ELR (cell line): Measurements from ENCODE around the gene ANGPT4.
A peak's percentile ranks its signal among the peaks of the same experiment; 100 is the strongest.
"Not testable (repeated sequence)": the region's sequence is repeated elsewhere in the genome, so short reads cannot be mapped to it uniquely, and the experiment has no call there.

Experiments used
- DNase-seq: peaks from one replicate; pipeline ENCODE4 v3.0.0-alpha.2; 2015; ENCODE audit warnings: low read depth

Gene ANGPT4

DNA sequence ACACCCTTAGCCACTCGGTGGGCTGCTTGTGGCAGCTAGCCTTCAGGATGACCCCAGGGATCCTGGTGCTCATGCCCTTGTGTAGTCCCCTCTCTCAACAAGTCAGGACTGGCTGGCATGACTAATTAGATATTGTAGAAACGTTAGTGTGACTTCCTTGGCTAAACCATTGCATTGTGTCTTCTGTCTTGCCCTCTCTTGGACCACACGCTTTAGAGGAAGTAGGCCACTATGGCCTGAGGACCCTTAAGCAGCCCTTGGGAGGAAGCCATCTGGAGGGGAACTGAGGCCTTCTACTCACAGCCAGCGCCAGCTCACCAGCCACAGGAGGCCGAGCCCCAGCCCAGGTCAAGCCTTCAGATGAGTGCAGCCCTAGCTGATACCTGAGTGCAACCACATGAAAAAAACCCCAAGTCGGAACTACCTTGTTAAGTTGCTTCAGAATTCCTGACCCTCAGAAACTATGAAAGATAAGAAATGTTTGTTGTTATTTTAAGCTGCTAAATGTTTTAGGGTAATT lies 10.1 kb downstream of the ANGPT4 start:
- DNase-seq = no peak

DNA sequence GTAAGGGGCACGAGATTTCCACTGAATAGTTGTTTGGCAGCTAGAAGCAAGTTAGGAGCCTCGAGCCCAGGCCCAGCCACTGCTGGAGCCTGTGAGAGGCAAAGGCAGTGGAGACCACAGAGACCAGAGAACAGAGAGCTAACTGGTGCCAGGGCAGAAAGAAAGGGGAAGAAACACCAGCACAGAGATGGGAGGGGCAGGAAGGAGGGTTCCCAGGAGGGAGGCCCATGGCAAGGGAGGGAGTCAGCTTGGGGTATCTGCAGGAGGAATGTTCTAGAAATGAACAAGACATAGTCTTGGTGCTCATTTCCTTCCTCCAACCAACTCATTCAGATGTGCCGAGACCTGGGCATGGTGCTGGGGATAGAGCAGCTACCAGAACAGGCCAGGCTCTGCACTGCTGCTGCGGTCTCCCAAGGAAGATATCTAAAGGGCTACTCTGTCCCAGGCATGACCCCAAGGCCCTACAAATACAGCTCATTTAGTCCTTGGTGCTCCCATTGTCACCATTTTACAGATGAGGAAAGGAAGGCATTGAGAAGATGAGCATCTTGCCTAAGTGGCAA lies 10.7 kb downstream of the ANGPT4 start:
- no peak for DNase-seq

DNA sequence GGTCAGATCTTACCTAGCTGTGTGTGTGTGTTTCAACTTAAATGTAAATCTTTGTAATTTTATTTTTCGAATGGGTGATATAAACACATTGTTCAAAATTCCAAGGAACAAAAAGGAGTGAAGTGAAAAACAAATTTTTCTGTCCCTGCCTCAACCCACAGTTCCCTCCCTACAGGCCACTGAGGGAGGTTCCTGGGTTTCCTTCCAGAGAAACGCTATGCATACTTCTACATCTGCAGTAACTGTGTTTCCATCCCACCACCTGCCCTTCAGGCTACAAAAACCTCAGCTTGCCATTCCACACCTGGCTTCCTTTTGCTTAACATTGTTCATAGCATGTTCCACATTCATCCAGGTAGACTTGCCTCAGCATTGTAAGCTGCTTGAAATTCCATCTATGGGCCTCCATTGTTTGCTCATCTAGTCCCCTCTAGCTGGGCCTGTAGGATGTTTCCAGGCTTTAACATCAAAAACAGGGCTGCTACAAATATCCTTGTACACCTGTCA lies 12.0 kb downstream of the ANGPT4 start:
- DNase-seq = no peak

DNA sequence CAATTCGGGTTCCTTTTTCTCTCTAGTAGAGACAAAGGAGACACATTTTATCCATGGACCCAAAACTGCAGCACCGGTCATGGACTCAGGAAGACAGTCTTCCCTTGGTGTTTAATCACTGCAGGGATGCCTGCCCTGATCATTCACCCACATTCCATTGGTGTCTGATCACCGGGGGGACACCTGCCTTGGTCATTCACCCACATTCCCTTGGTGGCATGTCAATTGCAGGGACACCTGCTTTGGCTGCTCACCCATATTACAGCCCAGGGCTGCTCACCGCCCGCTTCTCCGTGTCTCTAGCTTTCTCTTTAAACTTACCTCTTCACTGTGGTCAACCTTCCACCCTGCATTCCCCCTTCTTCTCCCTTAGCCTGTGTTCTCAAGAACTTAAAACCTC lies 18.7 kb downstream of the ANGPT4 start:
- DNase-seq = not testable (repeated sequence)

DNA sequence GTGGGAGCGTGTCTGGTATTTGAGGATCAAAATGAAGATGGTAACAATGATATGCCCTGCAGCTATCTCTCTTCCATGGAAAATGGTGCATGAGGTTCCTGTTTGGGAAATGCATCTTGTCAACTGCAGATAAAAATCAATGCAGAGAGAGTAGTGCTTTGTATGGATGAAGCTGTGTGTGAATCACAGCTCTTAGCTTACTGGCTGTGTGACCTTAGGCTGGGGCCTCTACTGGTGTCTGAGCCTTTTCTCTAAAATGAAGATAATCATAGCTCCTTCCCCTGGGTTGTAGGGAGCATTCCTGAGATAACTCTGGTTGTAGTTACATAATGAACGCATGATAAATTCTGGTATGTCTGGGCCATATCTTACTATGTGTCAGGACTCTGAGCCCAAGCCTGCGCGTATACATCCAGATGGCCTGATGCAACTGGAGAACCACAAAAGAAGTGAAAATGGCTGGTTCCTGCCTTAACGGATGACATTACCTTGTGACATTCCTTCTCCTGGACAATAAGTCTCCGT lies 19.6 kb downstream of the ANGPT4 start:
- no peak for DNase-seq

DNA sequence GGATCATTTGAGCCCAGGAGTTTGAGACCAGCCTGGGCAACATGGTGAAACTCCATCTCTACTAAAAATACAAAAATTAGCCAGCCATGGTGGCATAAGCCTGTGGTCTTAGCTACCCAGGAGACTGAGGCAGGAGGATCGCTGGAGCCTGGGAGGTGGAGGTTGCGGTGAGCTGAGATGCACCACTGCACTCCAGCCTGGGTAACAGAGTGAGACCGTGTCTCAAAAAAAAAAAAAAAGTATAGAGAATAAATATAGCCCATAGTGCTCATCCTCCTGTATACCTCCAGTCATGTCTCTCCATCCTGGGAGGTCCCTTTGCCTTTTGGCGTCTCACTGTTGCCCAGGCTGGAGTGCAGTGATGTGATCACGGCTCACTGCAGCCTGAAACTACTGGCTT lies 23.8 kb downstream of the ANGPT4 start:
- DNase-seq = not testable (repeated sequence)

DNA sequence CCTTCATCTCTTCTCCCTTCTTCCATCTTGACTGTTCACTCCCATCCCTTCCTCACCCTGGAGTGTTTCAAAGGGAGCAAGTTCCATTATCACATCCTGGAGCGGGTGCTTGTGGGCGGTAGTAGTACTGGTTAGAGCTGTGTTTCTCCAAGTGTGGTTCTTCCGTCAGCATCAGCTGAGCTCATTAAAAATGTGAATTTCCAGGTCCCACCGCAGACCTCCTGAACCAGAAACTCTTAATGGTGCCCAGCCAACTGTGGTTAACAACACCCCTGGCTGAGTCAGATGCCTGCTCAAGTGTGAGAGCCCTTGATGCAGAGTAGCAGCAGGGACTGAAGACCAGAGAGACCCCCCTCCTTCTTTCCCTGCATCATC lies 24.4 kb downstream of the ANGPT4 start:
- no peak for DNase-seq

DNA sequence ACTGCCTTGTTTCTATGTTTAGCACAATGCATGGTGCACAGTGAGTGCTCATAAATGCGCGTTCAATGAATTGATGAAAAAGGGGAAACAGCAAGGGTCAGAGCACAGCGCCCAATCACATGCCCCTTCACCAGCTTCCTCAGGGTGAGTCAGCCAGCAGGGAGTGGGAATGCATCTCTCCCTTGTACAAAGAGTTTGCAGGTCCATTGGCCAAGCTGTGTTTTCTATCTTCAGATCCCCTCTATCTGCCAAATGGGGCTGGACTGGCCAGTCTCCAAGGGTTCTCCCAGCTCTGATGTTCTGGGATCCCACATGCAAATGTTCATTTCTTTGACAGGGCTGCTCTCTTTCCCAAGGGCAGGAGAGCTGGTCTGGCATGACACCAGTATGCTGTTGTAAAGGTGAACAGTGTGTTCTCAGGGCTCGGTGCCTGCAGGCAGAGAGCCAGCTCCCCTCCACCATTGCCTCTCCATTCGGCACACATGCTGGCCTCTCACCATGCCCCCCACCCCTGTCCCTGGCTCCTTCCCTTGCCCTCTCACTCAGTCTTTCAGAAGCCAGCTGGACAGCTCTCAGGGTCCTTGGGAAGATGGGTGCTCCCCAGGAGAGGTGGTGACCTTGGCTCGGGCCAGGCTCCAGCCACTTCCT lies 25.0 kb downstream of the ANGPT4 start:
- DNase-seq = no peak

DNA sequence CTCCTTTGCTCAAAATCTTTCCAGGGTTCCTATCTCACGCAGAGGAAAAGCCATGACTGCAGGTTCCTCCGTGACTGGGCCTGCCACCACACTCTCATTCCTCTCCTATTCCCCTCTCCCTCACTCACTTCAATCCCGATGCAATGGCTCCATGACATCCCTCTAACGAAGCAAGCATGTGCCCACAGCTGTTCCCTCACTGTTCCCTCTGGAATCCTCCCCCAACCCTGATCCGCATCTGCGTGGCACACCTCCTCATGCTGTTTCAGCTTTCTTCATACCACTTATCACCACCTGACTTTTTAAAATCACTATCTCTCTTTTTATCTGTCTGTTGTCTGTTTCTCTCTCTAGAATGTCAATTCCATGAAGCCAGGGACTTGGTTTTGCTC lies 25.5 kb downstream of the ANGPT4 start:
- DNase-seq = no peak

DNA sequence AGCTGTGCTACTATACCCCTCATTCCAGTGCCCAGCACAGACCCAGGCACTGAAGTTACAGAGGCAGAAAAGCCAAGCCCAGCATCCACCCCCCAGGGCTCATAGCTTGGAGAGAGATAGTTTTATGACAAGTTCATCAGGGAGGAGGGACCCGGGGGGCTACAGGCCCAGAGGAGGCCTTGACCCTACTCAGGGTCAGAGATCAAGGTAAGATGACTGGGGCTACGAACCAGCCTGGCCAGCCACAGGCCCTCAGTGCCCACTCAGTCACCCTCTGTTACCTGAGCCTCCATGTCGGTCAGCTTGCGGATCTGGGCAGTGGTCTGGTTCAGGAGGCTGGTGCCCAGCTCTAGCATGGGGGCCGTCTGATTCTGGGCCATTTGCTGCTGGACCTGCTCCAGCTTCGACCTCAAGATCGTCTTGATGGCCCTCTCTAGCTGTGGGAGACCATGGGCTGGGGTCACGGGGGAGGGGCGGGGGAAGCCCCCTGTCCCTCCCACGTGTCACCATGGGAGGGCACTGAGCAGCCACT lies 26.1 kb downstream of the ANGPT4 start:
- DNase-seq = no peak

DNA sequence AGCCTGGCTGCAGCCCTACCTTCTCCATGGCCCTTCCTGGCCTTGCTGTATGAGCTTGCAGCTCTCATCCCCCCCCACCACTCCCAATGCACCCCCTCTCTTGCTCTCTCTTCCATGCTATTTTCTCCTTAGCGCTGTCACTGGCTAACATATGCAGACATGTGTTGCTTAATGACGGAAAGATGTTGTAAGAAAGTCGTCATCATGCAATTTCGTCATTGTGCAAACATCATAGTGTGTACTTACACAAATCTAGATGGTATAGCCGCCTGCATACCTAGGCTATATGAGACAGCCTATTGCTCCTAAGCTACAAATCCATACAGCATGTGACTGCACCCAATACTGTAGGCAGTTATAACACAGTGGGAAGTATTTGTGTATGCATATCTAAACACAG lies 27.0 kb downstream of the ANGPT4 start:
- DNase-seq = no peak

DNA sequence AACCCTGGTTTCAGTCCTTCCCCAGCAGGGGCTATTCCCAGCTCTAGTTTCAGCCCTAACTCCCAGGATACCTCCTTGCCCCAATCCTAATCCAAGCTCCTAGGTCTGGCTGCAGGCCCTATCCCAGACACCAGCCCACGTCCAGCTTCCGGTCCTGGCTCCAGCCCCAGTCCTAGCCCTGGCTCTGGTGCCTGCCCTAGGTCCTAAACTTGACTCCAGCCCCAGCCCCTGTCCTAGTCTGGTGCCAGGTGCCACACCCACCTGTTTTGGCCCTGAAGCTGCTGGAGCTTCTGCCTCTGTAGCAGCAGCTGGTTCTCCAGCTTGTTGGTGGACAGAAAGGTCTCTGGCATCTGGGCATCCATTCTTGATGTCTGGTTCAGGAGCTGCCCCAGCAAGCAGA lies 28.1 kb downstream of the ANGPT4 start:
- no peak for DNase-seq

DNA sequence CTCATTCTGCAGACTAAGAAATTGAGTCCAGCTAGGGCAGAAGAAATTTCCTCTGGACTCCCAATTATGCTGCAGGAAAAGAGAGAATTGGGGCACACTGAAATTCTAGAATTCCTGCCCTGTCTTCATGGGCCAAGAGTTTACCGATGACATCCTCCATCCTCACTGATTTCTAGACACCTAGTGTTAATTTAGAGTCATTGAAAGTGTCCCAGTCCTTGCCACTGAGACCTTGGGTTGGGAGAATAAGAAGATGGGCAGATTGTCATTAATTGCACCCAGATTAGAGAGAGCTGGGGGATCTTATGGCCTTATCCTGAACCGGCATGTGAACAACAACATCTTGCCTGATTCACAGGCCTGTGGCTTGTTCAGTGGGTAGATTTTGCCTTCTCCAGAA lies 29.0 kb downstream of the ANGPT4 start:
- no peak for DNase-seq

DNA sequence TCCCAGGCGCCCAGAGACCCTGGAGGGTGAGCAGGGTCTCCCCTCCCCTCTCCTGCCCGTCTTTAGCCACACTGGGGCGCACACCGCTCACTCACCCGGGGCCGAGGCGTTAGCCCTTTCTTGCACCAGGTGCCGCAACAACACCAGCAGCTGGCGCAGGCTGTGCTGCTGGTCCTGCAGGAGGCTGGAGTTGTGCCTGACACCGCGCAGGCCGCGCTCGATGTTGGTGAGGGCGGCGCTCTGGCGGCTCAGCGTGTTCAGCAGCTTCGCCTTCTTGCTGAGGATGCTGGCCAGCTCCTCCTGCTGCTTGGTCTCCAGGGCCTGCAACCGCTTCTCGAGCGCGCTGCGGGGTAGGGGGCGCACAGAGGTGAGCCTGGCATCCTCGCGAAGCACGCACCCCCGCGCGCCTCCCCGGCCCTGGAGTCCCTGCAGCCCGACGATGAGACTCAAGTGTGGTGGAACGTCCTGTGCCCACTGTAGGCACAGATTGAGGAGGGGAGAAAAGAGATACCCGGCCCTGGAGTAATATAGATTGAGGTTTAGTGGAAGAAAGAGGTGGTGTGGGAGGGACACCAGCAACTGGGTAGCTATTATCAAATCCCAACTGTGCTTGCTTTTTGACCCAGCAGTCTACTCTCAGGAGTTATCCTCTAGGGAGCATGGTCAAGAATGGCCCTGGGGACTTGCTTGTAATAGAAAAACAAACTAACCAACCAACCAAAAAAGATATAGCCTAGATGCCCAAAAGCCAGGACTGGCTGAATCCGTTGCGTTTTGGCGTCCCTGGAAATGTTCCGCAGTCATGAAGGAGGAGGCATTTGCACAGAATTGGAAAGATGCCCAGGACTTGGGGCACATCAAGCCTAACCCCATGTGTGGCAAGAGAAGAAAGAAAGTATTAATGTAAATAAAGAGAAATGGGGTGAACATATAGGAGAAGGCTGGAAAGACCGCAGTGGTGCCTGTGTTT lies 30.9 kb downstream of the ANGPT4 start:
- peak; percentile 29 for DNase-seq

DNA sequence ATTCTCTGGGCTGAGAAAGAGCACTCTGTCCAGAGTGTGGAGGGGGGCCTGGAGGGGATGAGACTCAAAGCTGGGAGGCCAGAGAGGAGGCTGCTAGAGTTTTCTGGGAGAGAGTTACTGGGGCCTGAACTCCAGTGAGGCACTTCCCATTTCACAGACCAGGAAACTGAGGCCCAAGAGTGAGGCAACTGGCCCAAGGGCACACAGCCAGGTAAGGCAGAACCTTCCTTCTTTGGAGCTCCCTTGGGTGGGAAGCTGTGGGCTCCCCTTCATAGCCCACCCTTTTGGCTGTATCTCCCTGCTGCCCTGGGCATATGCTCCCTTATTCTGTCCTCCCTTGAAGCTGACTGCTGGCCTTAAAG lies 34.4 kb downstream of the ANGPT4 start:
- no peak for DNase-seq

DNA sequence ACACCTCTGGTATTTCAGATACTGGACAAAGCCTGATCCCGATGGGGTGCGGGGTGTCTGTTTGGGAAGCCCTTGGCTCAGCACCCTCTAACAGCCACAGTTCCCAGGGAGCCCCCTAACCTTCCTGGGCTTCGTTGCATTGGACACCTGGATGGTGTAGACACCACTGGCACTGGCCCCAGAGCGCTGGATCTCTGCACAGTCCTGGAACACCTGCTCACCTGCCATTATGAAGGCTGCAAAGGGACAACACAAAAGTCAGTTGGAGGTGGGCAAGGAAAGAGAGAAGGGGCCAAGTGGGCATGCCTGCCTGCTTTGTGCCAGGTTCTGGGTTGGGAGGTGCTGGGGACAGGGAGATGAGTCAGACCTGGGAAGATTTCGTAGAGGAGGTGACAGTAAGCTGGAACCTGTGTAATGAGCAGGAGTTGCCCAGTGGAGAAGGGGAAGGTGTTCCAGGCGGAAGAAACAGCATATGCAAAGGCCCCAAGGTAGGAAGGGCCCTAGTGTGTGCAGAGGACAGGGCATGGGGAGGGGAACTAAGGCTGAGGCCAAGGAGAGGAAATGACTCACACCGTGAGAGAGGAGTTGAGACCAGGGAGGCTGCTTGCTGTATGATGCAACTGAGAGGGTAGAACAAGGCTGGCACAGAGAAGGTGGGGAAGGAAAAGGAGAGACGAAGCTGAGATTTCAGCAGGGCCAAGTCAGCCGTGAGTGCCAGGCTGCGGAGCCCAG lies 34.9 kb downstream of the ANGPT4 start:
- DNase-seq = peak; percentile 77

DNA sequence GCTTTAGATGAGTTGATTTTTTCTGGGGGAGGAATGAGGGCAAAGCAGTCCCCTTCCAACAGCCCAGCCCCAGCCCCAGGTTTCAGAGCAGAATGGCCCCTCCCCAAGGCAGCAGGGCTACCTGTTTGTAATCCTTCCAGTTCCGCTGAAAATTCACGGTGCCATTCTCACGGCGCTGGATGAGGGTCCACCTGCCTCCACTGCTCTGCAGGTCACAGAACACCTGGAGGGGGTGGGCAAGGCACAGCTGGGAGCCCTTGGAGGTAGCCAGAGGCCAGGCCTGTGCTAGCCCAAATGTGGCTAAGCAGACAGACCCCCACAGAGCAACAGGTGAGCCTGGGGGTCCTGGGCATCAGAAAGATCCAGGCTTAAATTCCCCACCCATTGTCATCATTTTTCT lies 36.5 kb downstream of the ANGPT4 start:
- no peak for DNase-seq

DNA sequence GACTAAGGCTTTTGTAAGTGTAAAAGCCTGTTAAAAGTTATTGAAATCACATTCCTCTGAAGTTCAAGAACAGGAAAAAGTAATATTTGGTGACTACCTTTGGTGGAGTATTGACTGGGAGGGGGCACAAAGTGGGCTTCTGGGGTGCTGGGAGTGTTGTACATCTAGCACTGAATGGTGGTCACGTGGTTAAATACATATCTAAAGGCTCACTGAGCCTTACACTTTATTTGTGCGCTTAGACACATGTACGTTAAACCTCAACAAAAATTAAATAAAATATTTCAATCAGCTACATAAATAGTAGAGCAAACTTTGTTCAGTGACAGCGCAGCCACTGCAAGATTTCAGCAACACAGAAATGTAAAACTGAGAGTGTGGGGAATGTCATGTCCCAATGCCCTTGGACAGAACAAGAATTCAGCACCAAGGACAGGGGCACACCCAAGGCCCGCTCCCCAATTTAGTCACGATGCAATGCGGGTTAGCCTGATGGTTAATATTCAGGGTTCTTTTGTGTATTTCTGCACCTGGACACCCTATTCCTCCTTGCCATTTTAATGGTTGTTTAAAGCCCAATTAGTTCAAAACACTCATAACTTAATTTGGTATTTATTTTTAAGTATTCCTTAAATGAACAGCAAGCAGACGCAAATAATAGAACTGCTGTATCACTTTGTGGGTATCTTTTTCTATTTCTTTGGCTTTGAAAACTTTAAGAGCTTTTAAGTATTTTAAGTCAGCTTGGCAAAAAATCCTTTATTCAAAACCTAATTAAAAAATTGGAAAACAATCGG lies 37.4 kb downstream of the ANGPT4 start:
- peak; percentile 19 for DNase-seq

DNA sequence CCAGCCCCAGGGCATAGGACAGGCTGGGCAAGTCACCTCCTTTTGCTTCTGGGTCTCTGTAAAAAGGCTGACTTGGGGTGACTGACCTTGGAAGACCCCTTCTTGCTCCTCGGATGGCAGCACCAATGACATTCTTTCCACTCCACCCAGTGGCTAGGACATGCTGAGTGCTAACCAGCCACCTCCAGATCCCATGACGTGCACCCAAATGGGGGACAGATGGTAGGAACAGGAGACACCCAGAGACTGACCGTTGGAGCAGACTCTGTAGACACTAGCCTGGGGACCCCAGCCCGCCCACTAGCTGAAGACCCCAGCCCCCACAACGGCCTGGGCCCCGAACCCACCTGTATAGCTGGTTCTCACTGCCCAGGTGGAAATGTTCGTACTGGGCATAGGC lies 38.3 kb downstream of the ANGPT4 start:
- DNase-seq = no peak

DNA sequence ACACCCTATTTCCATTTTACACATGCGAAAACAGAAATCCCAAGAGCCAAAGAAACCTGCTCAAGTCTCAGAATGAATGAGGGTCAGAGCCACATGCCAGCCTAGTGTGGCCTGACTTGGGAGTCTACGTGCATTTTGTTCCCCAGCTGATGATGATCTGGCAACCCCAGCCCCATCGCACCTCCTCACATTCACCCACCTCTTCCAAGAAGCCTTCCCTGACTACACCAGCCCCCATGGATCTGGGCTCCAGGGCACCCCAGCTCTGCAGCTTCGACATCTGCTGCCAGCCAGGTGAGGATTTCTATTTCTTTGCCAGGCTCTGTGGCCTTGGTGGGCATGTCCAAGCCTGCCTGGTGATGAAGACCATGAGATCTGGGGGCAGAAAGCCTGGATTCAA lies 41.0 kb downstream of the ANGPT4 start:
- DNase-seq = no peak
